Loucy (cell line): ENCODE data around the gene L3MBTL4.
"Not testable (repeated sequence)": the region's sequence is repeated elsewhere in the genome, so short reads cannot be mapped to it uniquely, and the experiment has no call there.

Source experiments
- H2AFZ ChIP-seq: fragments of 200-600 bp; sonication (generic); 2 replicates; pipeline ENCODE4 v1.6.0; 2016; ENCODE audit warnings: antibody characterized with exemption, mild to moderate bottlenecking, low read length, moderate library complexity
- H3F3A ChIP-seq: fragments of 200-600 bp; 2 replicates; pipeline ENCODE4 v1.6.0; 2016; ENCODE audit warnings: antibody characterized with exemption, low read depth, mild to moderate bottlenecking
- H3K27me3 ChIP-seq: fragments of 200-600 bp; sonication (generic); 2 replicates; pipeline ENCODE4 v1.6.1; 2014; ENCODE audit warnings: low read length, mild to moderate bottlenecking; ENCODE audit not compliant: insufficient read depth, poor library complexity, severe bottlenecking
- H3K36me3 ChIP-seq: fragments of 200-600 bp; sonication (generic); 2 replicates; pipeline ENCODE4 v1.6.1; 2016; ENCODE audit warnings: low read length; ENCODE audit not compliant: insufficient read depth
- H3K4me1 ChIP-seq: fragments of 200-600 bp; sonication (generic); 2 replicates; pipeline ENCODE4 v1.5.1; 2014; ENCODE audit warnings: low read length, mild to moderate bottlenecking; ENCODE audit not compliant: insufficient read depth, poor library complexity, severe bottlenecking
- H3K4me2 ChIP-seq: fragments of 200-600 bp; sonication (generic); 2 replicates; pipeline ENCODE4 v1.6.0; 2014; ENCODE audit warnings: antibody characterized with exemption, low read length, low read depth, mild to moderate bottlenecking; ENCODE audit not compliant: poor library complexity, severe bottlenecking
- H3K4me3 ChIP-seq: fragments of 200-600 bp; sonication (generic); 2 replicates; pipeline ENCODE4 v1.5.1; 2014; ENCODE audit warnings: low read length, mild to moderate bottlenecking, mixed read lengths; ENCODE audit not compliant: poor library complexity, severe bottlenecking
- H3K79me2 ChIP-seq: fragments of 200-600 bp; sonication (generic); 2 replicates; pipeline ENCODE4 v1.6.1; 2014; ENCODE audit warnings: low read length; ENCODE audit not compliant: insufficient read depth
- H3K9ac ChIP-seq: fragments of 200-600 bp; sonication (generic); 2 replicates; pipeline ENCODE4 v1.6.0; 2014; ENCODE audit warnings: mild to moderate bottlenecking, low read depth, low read length, moderate library complexity; ENCODE audit not compliant: poor library complexity, severe bottlenecking
- H3K9me2 ChIP-seq: fragments of 200-600 bp; sonication (generic); replicated peaks from 2 replicates; pipeline ENCODE4 v1.6.1; 2016; ENCODE audit warnings: low read depth, low read length, mixed read lengths
- H3K9me3 ChIP-seq: fragments of 200-600 bp; sonication (generic); 2 replicates; pipeline ENCODE4 v1.6.1; 2014; ENCODE audit warnings: mild to moderate bottlenecking, antibody characterized with exemption, low read length, low read depth; ENCODE audit not compliant: insufficient read depth
- H4K20me1 ChIP-seq: fragments of 200-600 bp; sonication (generic); 2 replicates; pipeline ENCODE4 v1.6.0; 2014; ENCODE audit warnings: antibody characterized with exemption, low read length, mild to moderate bottlenecking; ENCODE audit not compliant: insufficient read depth, poor library complexity, severe bottlenecking
- CTCF ChIP-seq: fragments of 200-600 bp; sonication (generic); conservative IDR thresholded peaks from 2 replicates; pipeline ENCODE4 v1.5.1; 2014; ENCODE audit warnings: mild to moderate bottlenecking, antibody characterized with exemption, low read length
- EZH2phosphoT487 ChIP-seq: fragments of 200-600 bp; IDR thresholded peaks from 2 replicates; pipeline ENCODE4 v1.6.1; 2018; ENCODE audit warnings: antibody characterized with exemption, mild to moderate bottlenecking, moderate library complexity, borderline replicate concordance

Gene L3MBTL4

DNA sequence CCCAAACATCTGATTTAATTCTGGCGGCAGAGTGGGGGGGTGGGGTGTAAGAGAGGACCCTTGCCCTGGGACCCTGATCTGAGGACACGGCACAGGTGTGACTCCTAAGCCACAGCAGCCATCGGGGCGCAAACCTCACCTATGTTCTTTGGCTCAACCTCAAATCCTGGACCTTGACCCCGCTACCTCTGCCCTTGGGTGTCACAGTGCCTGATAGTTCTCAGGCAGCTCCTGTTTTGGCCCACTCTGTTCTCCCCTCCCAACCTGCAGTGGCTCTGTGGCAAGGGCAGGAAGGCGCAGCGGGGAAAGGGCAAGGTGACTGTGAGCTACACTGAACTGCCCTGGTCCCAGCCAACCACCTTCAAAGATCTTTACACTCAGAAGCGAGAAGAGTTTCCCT is 152.8 kb downstream of the L3MBTL4 start:
- Histone ChIP-seq H3F3A (no peaks in the 10 kb centered on the region), H3K9me3 (peaks cover 6% of the 10 kb centered on the region; the same call in 1 of the 2 replicates), H3K27me3 (no peaks in the 10 kb centered on the region), H3K36me3 (no peaks in the 10 kb centered on the region), H3K9me2 (no peaks in the 10 kb centered on the region), H4K20me1 (no peaks in the 10 kb centered on the region), H3K4me1 (no peaks in the 10 kb centered on the region), H3K79me2 (no peaks in the 10 kb centered on the region), H3K9ac (no peak overlapping the region), H3K4me3 (no peak overlapping the region), H2AFZ (no peak overlapping the region), H3K4me2 (no peak overlapping the region)
- no peak for TF ChIP-seq CTCF
- no peak for TF ChIP-seq EZH2phosphoT487

- not testable (repeated sequence) for H3F3A ChIP-seq, H4K20me1 ChIP-seq, H3K27me3 ChIP-seq, H3K79me2 ChIP-seq, H2AFZ ChIP-seq, H3K9ac ChIP-seq, H3K36me3 ChIP-seq, H3K4me1 ChIP-seq, H3K4me2 ChIP-seq, H3K9me2 ChIP-seq, H3K9me3 ChIP-seq, H3K4me3 ChIP-seq
Measured at GRCh38 chr18:6259324-6259723, 155.4 kb downstream of the L3MBTL4 start.

- Histone ChIP-seq H3K9ac (no peak overlapping the region), H3K9me2 (no peaks in the 10 kb centered on the region), H3K9me3 (peaks cover 6% of the 10 kb centered on the region; the same call in 1 of the 2 replicates), H3K27me3 (no peaks in the 10 kb centered on the region), H3K4me2 (no peak overlapping the region), H3K36me3 (no peaks in the 10 kb centered on the region), H3K4me1 (no peaks in the 10 kb centered on the region), H3K79me2 (no peaks in the 10 kb centered on the region), H4K20me1 (no peaks in the 10 kb centered on the region), H3F3A (no peaks in the 10 kb centered on the region), H2AFZ (no peak overlapping the region), H3K4me3 (no peak overlapping the region)
- TF ChIP-seq CTCF, result no peak
- no peak for TF ChIP-seq EZH2phosphoT487
Measured at GRCh38 chr18:6257950-6258349, 156.8 kb downstream of the L3MBTL4 start.

DNA sequence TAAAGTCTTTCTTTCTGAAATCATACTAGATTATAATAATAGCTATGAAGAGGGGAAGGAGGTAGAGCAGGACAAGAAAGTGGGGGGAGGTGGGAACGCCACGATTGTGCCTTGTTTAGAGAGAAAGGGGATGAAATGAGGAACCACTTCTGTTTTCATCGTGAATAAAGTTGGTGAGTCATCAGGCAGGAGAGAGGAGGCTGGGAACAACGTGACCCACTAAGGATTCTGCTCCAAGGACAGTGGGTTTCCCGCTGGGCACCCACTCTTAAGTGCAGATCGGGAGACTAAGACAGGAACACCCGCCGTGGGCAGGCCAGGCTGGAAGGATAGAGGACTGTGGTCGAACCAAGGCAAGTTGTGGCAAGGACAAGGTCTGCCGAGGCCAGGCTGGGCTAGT is 158.2 kb downstream of the L3MBTL4 start:
- H2AFZ ChIP-seq, result no peak overlapping the region
- H3K27me3 ChIP-seq, result no peaks in the 10 kb centered on the region
- TF ChIP-seq EZH2phosphoT487 (no peak), CTCF (no peak)
- no peak overlapping the region for H3K9ac ChIP-seq
- no peaks in the 10 kb centered on the region for H3K9me2 ChIP-seq
- H3K36me3 ChIP-seq, result no peaks in the 10 kb centered on the region
- no peaks in the 10 kb centered on the region for H3F3A ChIP-seq
- no peaks in the 10 kb centered on the region for H4K20me1 ChIP-seq
- H3K4me2 ChIP-seq, result no peak overlapping the region
- H3K79me2 ChIP-seq, result no peaks in the 10 kb centered on the region
- no peak overlapping the region for H3K4me3 ChIP-seq
- no peaks in the 10 kb centered on the region for H3K4me1 ChIP-seq
- peaks cover 4% of the 10 kb centered on the region; the same call in 1 of the 2 replicates for H3K9me3 ChIP-seq
